ENCODE measurements around the gene NRSN2. TPM values are rescaled to one million over a fixed set of nuclear protein-coding genes. Genes with fewer than 3 reads are reported as not detected.

NRSN2 gene
- total and polyA plus RNA-seq, 2 donors (not counting 3 experiments of a cell fraction or from before 2014, with no cell fraction given), result 36.9 to 64.1 TPM

GRCh38 chr20:404088-404487 is 57.2 kb downstream of the NRSN2 start:
- H3K4me1 ChIP-seq (ENCODE audit: control insufficient read depth, extremely low read depth, insufficient read depth, low read length), result peaks cover 8% of the 10 kb centered on the region
- no peak overlapping the region for H3K4me2 ChIP-seq (ENCODE audit: insufficient read depth, low read length)
- H3K4me3 ChIP-seq (replicated peaks in 1 of 3; ENCODE audit: insufficient read depth in 1 of 3, low read depth in 1 of 3, low read length in 3 of 3), result no peak overlapping the region
- dilution Hi-C loops (cut with MboI; ENCODE audit: extremely low pct_ligation_motif_present, low sequenced_read_pairs), result no loop called here
- no peaks in the 10 kb centered on the region for H3K27me3 ChIP-seq (ENCODE audit: control insufficient read depth in 2 of 2, insufficient read depth in 2 of 2, low read length in 2 of 2)
- intact Hi-C loops (cut with micrococcal nuclease), result no loop called here
- H4K20me1 ChIP-seq (replicated peaks; ENCODE audit: control insufficient read depth, extremely low read depth, insufficient read depth, low read length), result no peaks in the 10 kb centered on the region
- no peaks in the 10 kb centered on the region for H3K36me3 ChIP-seq (ENCODE audit: control insufficient read depth in 2 of 2, extremely low read depth in 1 of 2, insufficient read depth in 2 of 2, low read length in 2 of 2)
- H3K79me2 ChIP-seq (ENCODE audit: control insufficient read depth, insufficient read depth, low read length), result peaks cover 9% of the 10 kb centered on the region
- no peaks in the 10 kb centered on the region for H3K9me1 ChIP-seq (replicated peaks; ENCODE audit: control insufficient read depth, extremely low read depth, insufficient read depth, low read length)
- no peak overlapping the region for H2AFZ ChIP-seq (ENCODE audit: low read depth, low read length)
- BruUV-seq (replicated peaks), result no TSS peak
- H3K9ac ChIP-seq (replicated peaks; ENCODE audit: extremely low read depth, insufficient read depth, low read length), result no peak overlapping the region
- no peak overlapping the region for H3K27ac ChIP-seq (ENCODE audit: insufficient read depth, low read depth, low read length)
- FAIRE-seq (no peak), DNase-seq (ENCODE audit: low read depth, low spot score) (no peak)
- ChIA-PET CTCF (interaction anchor here (1.1 kb wide), 1 partner anchor 28 kb away, joined by 3 read pairs; no protein-coding TSS in a partner anchor), POLR2A (no interaction called here)
- TF ChIP-seq, protein P1, sequence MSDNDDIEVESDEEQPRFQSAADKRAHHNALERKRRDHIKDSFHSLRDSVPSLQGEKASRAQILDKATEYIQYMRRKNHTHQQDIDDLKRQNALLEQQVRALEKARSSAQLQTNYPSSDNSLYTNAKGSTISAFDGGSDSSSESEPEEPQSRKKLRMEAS (IDR thresholded peaks at IDR 0.05; ENCODE audit: insufficient read depth, insufficient read length), result no peak
- TF ChIP-seq EZH2 (IDR thresholded peaks at IDR 0.05; ENCODE audit: borderline replicate concordance, low read depth, low read length, severe bottlenecking) (no peak), FOS (IDR thresholded peaks at IDR 0.05; ENCODE audit: borderline replicate concordance, insufficient read depth, low read length) (no peak), POLR2AphosphoS5 (IDR thresholded peaks at IDR 0.05; ENCODE audit: insufficient read depth, low read depth, low read length) (no peak), JUN (IDR thresholded peaks at IDR 0.05; ENCODE audit: borderline replicate concordance, insufficient read depth, insufficient read length, low read depth) (no peak)
- H3K9me3 ChIP-seq (replicated peaks; ENCODE audit: control insufficient read depth, insufficient read depth, low read length), result no peaks in the 10 kb centered on the region

Other genes with a start within 250 kb of the NRSN2 start
- not detected in 2 replicates for gene DEFB126, start 204.5 kb upstream of the NRSN2 start, total RNA-seq
- not detected in 2 replicates for gene DEFB126, start 204.5 kb upstream of the NRSN2 start, polyA plus RNA-seq
- gene DEFB127, start 189.7 kb upstream of the NRSN2 start, total RNA-seq, result not detected in 2 replicates
- not detected in 2 replicates for gene DEFB127, start 189.7 kb upstream of the NRSN2 start, polyA plus RNA-seq
- gene DEFB128, start 157.4 kb upstream of the NRSN2 start, total RNA-seq, result not detected in 2 replicates
- gene DEFB128, start 157.4 kb upstream of the NRSN2 start, polyA plus RNA-seq, result not detected in 2 replicates
- not detected in 2 replicates for gene DEFB129, start 119.9 kb upstream of the NRSN2 start, total RNA-seq
- not detected in 2 replicates for gene DEFB129, start 119.9 kb upstream of the NRSN2 start, polyA plus RNA-seq
- not detected in 2 replicates for gene DEFB132, start 89.4 kb upstream of the NRSN2 start, total RNA-seq
- gene DEFB132, start 89.4 kb upstream of the NRSN2 start, polyA plus RNA-seq, result not detected in 2 replicates
- 17.0 and 20.0 TPM in 2 replicates for gene C20orf96, start 56.4 kb upstream of the NRSN2 start, total RNA-seq
- 17.2 and 17.7 TPM in 2 replicates for gene C20orf96, start 56.4 kb upstream of the NRSN2 start, polyA plus RNA-seq
- 22.0 and 24.1 TPM in 2 replicates for gene ZCCHC3, start 49.5 kb upstream of the NRSN2 start, total RNA-seq
- gene ZCCHC3, start 49.5 kb upstream of the NRSN2 start, polyA plus RNA-seq, result 13.6 and 14.8 TPM in 2 replicates
- 32.2 and 37.7 TPM in 2 replicates for gene SOX12, start 21.6 kb upstream of the NRSN2 start, total RNA-seq
- gene SOX12, start 21.6 kb upstream of the NRSN2 start, polyA plus RNA-seq, result 5.7 and 6.2 TPM in 2 replicates
- gene TRIB3, start 33.6 kb downstream of the NRSN2 start, total RNA-seq, result 32.1 and 35.3 TPM in 2 replicates
- gene TRIB3, start 33.6 kb downstream of the NRSN2 start, polyA plus RNA-seq, result 32.6 and 43.0 TPM in 2 replicates
- 80.4 and 86.0 TPM in 2 replicates for gene RBCK1, start 61.2 kb downstream of the NRSN2 start, total RNA-seq
- gene RBCK1, start 61.2 kb downstream of the NRSN2 start, polyA plus RNA-seq, result 82.7 and 98.3 TPM in 2 replicates
- gene TBC1D20, start 115.4 kb downstream of the NRSN2 start, total RNA-seq, result 30.6 and 34.3 TPM in 2 replicates
- gene TBC1D20, start 115.4 kb downstream of the NRSN2 start, polyA plus RNA-seq, result 33.3 and 36.1 TPM in 2 replicates
- gene CSNK2A1, start 196.7 kb downstream of the NRSN2 start, total RNA-seq, result 134 and 142 TPM in 2 replicates
- gene CSNK2A1, start 196.7 kb downstream of the NRSN2 start, polyA plus RNA-seq, result 57.0 and 68.4 TPM in 2 replicates